Stimulated activated CD4-positive, alpha-beta T cell treated with anti-CD3 and anti-CD28 coated beads, Interleukin-12 subunit alpha, Interleukin-12 subunit beta, amount 100 ng/mL, for 24 hours (primary cell): ENCODE results near the gene SMO.
"Not testable (repeated sequence)": the region's sequence is repeated elsewhere in the genome, so short reads cannot be mapped to it uniquely, and the experiment has no call there.

ENCODE experiments used
- DNase-seq, 2 experiments: peaks; one replicate each; pipeline ENCODE4 v3.0.0-alpha.2; 2020; ENCODE audit warnings: low read depth in 2 of 2

SMO gene

GRCh38 chr7:129169686-129170440 lies 18.6 kb upstream of the SMO start:
- DNase-seq: no peak

GRCh38 chr7:129170441-129171021 lies 17.9 kb upstream of the SMO start:
- DNase-seq: no peak

- DNase-seq: not testable (repeated sequence)
These were observed 14.6 kb upstream of the SMO start for GRCh38 chr7:129173861-129174260.

- DNase-seq: no peak
These were observed 11.3 kb upstream of the SMO start for GRCh38 chr7:129176916-129177710.

DNA sequence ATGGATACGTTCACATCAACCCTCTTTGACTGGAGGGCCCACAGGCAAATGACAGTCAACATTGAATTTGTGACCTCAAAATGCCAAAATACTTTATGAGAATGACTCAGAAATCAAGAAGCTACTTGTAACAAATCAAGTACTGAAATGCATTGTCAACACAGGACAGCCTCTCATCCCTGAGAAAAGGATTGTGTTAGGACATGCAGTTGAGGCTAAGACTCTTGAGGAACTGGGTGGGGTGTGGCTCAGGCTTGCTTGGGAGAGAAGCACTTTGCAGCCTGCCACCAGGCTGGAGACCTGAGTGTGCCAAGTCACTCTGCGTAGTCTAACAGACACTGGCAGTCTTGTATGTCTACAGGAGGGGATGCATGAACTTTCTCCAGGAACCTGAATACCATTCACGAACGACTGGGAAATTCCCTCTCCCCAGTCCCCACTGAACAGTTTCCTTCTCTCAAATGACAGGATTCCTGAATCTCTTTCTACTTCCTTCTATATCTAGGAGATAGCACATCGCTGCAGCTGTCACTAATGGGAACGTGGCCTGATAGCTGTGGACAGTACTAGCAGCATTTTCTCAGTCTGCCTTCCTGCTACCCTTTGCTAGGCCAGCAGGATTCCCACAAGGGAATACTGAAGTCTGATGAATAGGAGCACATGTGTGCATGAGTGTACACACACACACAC lies 3.3 kb upstream of the SMO start:
- DNase-seq: no peak

- DNase-seq: no peak
These were observed 1.6 kb upstream of the SMO start for GRCh38 chr7:129186749-129187260.

DNA sequence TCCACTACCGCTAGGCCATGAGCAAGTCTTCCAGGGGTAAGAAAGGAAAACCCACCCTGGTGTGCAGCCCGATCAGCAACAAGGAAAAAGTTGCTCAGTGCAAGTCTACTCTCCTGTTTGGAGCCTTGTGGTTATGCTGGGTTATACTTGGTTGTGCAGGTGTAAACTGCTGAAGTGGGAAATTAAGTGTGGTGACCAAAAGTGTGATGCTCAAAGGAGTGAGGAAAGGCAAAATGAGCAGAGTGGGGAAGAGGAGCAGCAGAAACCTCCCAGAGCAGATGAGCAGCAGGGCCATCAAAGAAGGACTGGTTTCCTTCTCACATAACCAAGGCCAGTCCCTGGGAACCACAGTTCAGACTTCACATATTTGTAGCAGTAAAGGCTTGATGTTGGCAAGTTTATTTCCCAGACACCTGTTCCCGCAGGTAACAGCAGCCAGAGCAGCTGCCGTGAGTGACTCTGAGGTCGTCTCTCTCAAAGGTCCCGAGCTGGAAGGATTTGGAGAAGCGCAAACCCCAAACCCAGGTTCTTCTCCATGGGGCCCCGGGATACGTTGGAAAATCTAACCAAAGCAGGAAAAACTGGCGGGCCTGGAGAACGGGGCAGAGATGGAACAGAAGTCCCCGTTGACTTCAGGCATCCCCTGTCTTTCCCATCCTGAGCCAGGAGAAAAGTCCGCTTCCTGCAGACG lies 607 bp upstream of the SMO start:
- no peak for DNase-seq

GRCh38 chr7:129188892-129189660 lies 643 bp downstream of the SMO start:
- no peak for DNase-seq

DNA sequence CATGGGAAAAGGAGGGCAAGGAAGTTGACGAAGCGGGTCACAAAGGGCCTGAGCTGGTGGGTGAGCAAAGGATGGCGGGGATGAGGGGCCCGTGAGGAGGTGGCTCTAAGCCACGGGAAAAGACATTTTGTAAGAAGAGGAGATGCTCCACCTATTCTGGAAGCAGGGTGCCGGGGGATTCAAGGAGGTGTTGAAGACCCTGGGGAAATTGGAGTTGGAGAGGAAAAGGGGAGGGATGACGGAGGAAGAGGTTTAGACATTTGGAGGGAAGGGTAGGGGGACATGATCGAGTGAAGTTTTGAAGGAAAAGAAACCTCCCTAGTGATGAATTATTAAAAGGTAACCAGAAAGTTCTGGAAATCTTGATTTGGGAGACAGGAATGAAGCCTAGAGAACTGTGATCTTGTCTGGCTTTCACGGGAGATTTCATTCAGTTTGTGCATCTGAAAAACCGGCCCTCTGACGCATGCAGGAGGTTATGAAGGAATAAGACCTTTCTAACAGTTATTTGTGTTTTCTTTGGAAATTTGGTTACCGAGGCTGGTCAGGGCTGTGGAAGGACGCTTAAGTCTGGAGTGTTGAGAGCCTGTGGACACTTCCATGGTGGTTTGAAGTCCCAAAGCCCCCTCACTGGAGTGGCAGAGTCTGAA lies 1.4 kb downstream of the SMO start:
- no peak for DNase-seq

GRCh38 chr7:129191272-129191671 lies 2.8 kb downstream of the SMO start:
- no peak for DNase-seq

DNA sequence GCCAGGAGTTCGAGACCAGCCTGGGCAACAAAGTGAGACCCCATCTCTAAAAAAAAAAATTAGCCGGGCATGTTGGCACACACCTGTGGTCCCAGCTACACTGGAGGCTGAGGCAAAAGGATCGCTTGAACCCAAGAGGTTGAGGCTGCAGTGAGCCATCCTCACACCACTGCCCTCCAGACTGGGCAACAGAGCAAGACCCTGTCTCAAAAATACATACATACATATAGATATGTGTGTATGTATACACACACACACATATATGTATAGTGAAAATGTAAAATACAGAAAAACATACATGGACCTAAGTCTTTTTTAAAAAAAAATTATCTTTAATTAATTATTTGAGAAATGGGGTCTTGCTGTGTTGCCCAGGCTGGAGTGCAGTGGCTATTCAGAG lies 5.5 kb downstream of the SMO start:
- DNase-seq: no peak

DNA sequence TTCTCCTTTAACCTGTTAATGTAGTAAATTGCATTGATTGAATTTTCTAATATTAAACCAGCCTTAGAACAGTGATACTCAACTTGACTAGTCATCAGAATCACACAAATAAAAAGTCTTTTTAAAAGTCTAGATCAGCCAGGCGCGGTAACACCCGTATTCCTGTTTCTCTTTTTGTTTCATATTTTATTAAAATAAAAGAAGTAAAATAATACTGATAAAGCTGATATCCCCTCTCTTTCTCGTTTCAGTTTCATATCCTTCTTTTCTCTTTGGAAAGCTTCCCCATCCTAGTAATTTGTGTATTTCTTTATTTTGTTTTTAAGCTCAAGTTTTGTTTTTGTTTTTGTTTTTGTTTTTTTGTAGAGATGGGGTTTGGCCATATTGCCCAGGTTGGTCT lies 9.3 kb downstream of the SMO start:
- DNase-seq: no peak

DNA sequence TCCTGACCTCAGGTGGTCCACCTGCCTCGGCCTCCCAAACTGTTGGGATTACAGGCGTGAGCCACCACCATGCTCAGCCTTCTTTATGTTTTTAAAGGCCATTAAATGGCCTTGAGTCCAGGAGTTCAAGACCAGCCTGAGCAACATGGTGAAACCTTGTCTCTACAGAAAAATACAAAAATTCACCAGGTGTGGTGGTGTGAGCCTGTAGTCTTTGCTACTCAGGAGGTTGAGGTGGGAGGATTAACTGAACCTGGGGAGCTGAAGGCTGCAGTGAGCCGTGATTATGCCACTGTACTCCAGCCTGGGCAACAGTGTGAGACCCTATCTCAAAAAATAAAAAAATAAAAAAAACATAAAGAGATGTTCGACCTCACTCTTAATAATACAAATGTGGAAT lies 11.0 kb downstream of the SMO start:
- DNase-seq: no peak

- DNase-seq: no peak
These were observed 13.8 kb downstream of the SMO start for GRCh38 chr7:129202058-129202777.

DNA sequence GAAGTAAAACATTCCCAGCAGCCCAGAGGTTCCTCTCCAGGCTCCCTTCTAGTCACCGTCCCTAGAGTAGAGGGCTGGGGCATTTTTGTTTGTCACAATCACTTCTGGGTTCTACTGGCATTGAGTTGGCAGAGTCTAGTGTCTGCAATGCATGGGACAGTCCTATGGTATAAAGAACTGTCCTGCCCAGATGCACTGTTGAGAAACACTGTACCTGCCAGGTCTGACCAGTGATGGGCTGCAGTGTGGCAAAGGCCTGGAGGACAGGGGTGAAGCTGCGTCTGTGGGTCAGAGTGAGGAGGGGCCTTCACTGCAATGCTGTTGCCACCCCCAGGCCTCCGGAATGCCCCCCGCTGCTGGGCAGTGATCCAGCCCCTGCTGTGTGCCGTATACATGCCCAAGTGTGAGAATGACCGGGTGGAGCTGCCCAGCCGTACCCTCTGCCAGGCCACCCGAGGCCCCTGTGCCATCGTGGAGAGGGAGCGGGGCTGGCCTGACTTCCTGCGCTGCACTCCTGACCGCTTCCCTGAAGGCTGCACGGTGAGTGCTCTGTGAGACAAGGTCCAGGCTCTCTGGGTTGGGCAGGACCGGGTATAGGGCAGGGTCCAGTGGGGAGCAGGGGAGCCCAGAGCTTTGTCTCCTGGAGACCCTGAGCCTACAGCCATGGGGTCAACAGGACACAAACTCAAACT lies 14.8 kb downstream of the SMO start:
- no peak for DNase-seq

DNA sequence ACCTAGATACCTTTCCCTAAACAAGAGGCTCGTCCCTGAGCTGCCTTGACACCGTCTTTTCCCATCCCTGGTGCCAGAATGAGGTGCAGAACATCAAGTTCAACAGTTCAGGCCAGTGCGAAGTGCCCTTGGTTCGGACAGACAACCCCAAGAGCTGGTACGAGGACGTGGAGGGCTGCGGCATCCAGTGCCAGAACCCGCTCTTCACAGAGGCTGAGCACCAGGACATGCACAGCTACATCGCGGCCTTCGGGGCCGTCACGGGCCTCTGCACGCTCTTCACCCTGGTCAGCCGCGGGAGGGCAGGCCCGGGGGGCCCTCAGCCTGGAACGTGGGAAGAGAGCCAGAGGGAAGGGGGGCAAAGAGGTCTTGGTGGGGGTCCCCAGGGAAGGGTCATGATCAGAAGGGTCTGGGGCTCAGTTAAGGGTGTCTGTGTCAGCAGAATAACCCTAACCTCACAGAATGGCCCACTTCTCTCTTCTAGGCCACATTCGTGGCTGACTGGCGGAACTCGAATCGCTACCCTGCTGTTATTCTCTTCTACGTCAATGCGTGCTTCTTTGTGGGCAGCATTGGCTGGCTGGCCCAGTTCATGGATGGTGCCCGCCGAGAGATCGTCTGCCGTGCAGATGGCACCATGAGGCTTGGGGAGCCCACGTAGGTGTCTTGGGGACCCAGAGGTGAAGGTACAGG lies 16.8 kb downstream of the SMO start:
- DNase-seq: no peak

DNA sequence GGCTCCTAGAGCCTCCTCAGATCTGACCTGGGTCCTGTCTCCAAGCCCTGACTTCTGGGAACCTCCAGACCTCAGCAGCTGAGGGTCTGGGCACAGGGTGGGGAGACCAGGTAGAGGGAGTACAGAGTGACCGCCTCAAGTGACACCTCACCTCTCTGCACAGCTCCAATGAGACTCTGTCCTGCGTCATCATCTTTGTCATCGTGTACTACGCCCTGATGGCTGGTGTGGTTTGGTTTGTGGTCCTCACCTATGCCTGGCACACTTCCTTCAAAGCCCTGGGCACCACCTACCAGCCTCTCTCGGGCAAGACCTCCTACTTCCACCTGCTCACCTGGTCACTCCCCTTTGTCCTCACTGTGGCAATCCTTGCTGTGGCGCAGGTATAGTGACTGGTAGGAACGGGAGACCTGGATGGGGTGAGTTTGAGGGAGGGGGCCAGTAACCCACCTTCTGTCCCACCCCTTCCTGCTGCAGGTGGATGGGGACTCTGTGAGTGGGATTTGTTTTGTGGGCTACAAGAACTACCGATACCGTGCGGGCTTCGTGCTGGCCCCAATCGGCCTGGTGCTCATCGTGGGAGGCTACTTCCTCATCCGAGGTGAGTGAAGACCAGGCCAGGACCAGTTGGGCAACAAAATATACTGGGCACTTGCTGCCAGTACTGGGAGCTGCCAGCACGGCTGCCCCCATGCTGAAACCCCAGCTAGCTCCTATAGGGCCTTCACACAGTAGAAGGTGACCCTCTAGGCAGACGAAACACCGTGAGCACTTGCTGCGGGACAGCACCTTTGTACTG lies 17.8 kb downstream of the SMO start:
- DNase-seq: no peak
